Stimulated activated CD8-positive, alpha-beta memory T cell treated with anti-CD3 and anti-CD28 coated beads, Interleukin-12 subunit alpha, Interleukin-12 subunit beta, amount 100 ng/mL, for 24 hours (primary cell): Measurements from ENCODE around the gene ZNF185.

Experiments used
- DNase-seq: peaks from one replicate; pipeline ENCODE4 v3.0.0-alpha.2; 2020; ENCODE audit errors: extremely low read depth

The ZNF185 gene

DNA sequence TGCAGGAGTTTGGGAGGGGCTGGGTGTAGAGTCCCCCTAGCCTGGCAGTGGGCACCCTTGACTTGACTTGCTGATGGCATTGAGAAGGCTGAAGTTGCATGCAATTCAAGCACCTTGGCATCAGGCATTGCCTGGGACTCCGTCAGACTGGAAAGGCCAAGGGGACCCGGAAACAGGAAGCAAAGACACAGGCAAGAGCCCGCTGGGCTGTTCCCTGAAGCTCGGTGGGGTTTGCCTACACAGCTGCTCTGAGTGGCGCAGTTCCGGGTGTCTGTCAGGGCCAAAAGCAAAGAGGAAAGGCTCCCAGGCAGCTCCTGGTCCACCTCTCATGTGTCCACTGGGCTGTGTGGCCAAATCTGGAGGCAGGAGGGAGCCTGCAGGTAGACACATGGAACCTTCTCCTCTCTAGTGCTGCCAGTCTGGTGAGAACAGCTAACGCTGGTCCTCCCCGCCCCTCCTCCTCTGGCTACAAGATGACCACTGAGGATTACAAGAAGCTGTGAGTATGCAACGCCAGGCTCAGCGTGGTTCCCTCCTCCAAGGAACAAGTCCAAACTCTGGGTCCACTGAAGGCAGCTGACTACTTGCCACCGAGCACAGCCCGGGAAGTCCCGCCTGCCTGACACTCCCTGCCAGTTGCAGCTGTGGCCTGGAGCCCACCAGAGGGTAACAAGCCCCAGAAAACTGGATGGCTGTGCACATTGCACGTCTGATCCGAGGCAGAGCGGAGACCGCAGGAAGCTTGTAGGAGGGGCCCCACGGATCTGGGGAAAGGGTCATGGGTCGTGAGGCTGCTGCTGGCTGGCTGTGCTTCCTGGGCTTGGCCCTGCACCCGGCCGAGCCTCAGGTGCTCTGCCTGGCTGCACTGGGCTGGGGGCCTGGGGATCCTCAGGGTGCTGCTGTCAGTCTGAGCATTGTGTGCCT, 20.1 kb downstream of the ZNF185 start:
- no peak for DNase-seq

- no peak for DNase-seq
Observed at GRCh38 chrX:152918707-152919106, 20.8 kb downstream of the ZNF185 start.

GRCh38 chrX:152923599-152923998, 25.7 kb downstream of the ZNF185 start:
- no peak for DNase-seq

DNA sequence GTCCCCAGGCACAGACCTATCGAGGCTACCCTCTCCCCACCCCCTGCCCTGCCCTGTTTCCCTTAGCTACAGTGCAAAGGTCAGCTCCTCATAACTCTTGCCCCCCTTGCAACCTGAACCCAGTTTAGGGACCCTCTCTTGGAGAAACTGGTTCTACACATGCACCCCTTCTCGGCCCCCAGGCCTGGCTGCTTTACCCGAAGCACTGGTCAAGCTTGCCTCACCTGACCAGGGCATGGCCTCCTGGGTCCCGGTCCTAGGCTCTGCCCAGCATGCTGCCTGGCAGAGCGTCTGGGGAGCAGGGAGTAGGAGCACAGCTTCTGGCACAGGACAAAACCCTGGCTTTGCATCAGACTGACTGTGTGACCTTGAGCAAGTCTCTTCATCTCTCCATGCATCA, 28.0 kb downstream of the ZNF185 start:
- no peak for DNase-seq

DNA sequence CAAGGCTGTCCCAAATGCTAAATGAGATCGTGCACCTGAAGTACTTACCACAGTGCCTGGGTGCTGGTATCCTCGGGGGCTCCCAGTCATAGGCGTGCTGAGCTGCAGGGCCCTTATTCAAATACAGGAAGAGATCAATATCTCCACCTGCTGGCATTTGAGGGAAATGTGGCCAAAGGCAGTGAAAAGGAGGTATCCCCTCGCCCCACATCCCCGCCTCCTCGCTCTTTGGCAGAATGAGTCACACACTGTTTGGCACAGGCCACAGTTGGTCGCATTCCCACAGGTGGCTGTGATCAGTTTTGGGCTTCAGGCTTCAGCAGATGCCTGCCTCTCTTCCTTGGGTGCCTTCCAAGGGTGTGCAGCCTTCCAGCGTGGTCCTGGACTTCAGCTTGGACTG, 28.4 kb downstream of the ZNF185 start:
- DNase-seq = no peak

- DNase-seq = no peak
Observed at GRCh38 chrX:152926923-152927322, 29.1 kb downstream of the ZNF185 start.

- DNase-seq = no peak
Observed at GRCh38 chrX:152927858-152928760, 30.2 kb downstream of the ZNF185 start.

DNA sequence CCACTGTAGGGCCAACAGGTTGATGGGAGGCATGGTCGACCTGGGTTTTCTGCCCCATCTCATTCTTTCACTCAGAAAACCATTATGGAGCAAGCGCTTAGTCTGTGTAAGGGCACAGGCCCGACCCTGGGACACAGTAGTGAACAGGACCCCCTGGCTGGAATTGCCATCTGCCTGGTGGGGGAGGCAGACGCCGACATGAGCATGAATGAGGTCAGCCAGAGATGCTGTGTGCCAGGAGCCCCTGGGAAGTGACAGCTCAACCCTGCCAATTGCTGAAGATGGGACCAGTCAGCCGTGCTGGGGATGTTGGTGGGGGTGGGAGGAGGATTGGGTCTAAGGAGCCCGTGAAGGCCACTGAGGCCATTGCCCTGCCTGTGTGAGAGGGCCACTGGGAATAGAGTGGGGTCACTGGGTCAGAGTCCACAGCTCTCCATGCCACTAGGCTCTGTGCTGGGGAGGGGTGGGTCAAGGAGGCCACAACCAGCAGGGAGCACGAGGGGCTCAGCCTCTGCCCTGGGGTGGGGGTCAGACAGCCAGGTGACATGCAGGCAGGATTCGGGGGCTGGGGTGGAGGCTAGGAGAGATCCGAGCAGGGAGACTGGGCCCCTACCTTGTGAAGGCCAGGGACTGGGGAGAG, 31.0 kb downstream of the ZNF185 start:
- DNase-seq = no peak

GRCh38 chrX:152929898-152930297, 32.0 kb downstream of the ZNF185 start:
- no peak for DNase-seq

- no peak for DNase-seq
Observed at GRCh38 chrX:152930516-152930915, 32.6 kb downstream of the ZNF185 start.

- no peak for DNase-seq
Observed at GRCh38 chrX:152932144-152932543, 34.3 kb downstream of the ZNF185 start.

- no peak for DNase-seq
Observed at GRCh38 chrX:152932598-152933175, 34.8 kb downstream of the ZNF185 start.

DNA sequence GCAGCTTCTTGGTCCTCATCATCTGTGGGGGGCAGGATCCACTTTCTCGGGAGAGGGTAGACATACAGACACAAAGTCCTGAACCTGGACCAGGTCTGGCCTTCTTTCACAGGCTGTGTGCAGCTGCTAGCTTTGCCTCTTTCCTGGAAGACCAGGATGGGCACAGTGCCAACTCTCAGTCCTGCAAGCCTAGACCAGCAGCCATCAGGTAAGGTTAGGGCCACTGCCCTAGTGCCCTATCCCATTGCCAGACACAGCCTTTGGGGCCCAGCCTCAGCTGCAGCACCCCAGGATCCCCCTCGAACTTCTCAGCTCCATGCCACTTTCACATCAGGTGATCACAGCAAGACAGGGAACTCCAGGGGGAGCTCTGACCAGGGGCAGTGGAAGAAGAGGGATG, 38.4 kb downstream of the ZNF185 start:
- no peak for DNase-seq

- no peak for DNase-seq
Observed at GRCh38 chrX:152937236-152937635, 39.4 kb downstream of the ZNF185 start.

- peak; percentile 68 for DNase-seq
Observed at GRCh38 chrX:152941328-152942076, 43.6 kb downstream of the ZNF185 start.

DNA sequence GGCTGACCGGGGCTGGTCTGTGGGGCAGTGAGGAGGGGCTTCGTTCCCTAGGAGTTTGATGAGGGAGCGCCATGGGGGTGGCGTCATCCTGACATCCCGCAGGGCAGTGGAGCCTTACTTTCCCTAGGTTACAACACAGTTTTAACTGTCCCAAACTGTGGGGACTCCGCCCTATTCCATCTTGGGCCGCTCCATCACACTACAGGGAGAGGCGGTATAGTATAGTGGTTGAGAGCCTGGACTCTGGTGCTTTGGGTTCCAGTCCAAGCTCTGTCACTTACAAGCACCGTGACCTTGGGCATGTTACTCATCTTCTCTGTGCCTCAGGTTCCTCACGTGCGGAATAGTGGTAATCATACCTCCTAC, 44.2 kb downstream of the ZNF185 start:
- DNase-seq = no peak

GRCh38 chrX:152943826-152944225, 46.0 kb downstream of the ZNF185 start:
- DNase-seq = no peak

GRCh38 chrX:152945021-152945979, 47.4 kb downstream of the ZNF185 start:
- DNase-seq = no peak

- DNase-seq = no peak
Observed at GRCh38 chrX:152946681-152947080, 48.8 kb downstream of the ZNF185 start.
